ENCODE measurements around the gene UBAP1. TPM values are rescaled to one million over a fixed set of nuclear protein-coding genes. Genes with fewer than 3 reads are reported as not detected.
"Not testable (repeated sequence)": the region's sequence is repeated elsewhere in the genome, so short reads cannot be mapped to it uniquely, and the experiment has no call there.

Gene UBAP1
- polyA plus RNA-seq, 3 donors = 32.5 to 44.5 (median 39.2) TPM

- Mint-ChIP-seq H3K27me3 (ENCODE audit: low read depth in 3 of 3) (peaks cover 0 to 3% (median 2%) of the 10 kb centered on the region in 3 donors), H3K9me3 (peaks cover 0 to 7% (median 2%) of the 10 kb centered on the region in 7 donors), H3K4me1 (no peaks in the 10 kb centered on the region), H3K27ac (no peak overlapping the region), H3K36me3 (no peaks in the 10 kb centered on the region), H3K4me3 (no peak overlapping the region)
- 95% methylated on average over 16 of the region's 16 CpGs for WGBS (ENCODE audit: insufficient coverage)
- H4K20me1 ChIP-seq (ENCODE audit: insufficient read depth, low read length) = no peaks in the 10 kb centered on the region
- H3K9me3 ChIP-seq (replicated peaks in 1 of 2; ENCODE audit: control insufficient read depth in 1 of 2, insufficient read depth in 1 of 2, low read length in 2 of 2) = no peaks in the 10 kb centered on the region
- H3K79me2 ChIP-seq (ENCODE audit: insufficient read depth, low read length) = no peaks in the 10 kb centered on the region
- no peak overlapping the region for H3K4me2 ChIP-seq (replicated peaks; ENCODE audit: extremely low read depth, low read length, poor library complexity, severe bottlenecking)
- no peaks in the 10 kb centered on the region for H3K27me3 ChIP-seq (ENCODE audit: control insufficient read depth in 2 of 2, insufficient read depth in 2 of 2, low read length in 2 of 2)
- DNase-seq = no peak
- no peak overlapping the region for H3K9ac ChIP-seq (ENCODE audit: insufficient read depth, low read length, poor library complexity, severe bottlenecking)
- H3K27ac ChIP-seq (ENCODE audit: low read depth in 1 of 2, low read length in 2 of 2) = no peak overlapping the region
- H3K4me1 ChIP-seq (ENCODE audit: control insufficient read depth in 1 of 2, insufficient read depth in 2 of 2, low read length in 2 of 2) = no peaks in the 10 kb centered on the region
- H3K4me3 ChIP-seq (replicated peaks in 1 of 3; ENCODE audit: low read depth in 2 of 3, low read length in 3 of 3) = no peak overlapping the region
- TF ChIP-seq CTCF (IDR thresholded peaks at IDR 0.05) = no peak
- no peaks in the 10 kb centered on the region for H3K36me3 ChIP-seq (replicated peaks in 1 of 2; ENCODE audit: control insufficient read depth in 1 of 2, insufficient read depth in 2 of 2, low read length in 2 of 2)
- no peak overlapping the region for H2AFZ ChIP-seq (ENCODE audit: insufficient read depth, low read depth, low read length, poor library complexity, severe bottlenecking)
- intact Hi-C loops (cut with micrococcal nuclease) = no loop called here
Measured at GRCh38 chr9:34133436-34133949, 45.4 kb upstream of the UBAP1 start.

- no peak overlapping the region for H3K4me3 ChIP-seq (replicated peaks in 1 of 3; ENCODE audit: low read depth in 2 of 3, low read length in 3 of 3)
- 96% methylated on average over 28 of the region's 30 CpGs for WGBS (ENCODE audit: insufficient coverage)
- Mint-ChIP-seq H3K27me3 (ENCODE audit: low read depth in 3 of 3) (peaks cover 0 to 3% (median 2%) of the 10 kb centered on the region in 3 donors), H3K4me3 (no peak overlapping the region), H3K9me3 (peaks cover 0 to 7% (median 2%) of the 10 kb centered on the region in 7 donors), H3K27ac (no peak overlapping the region), H3K4me1 (peaks cover 2% of the 10 kb centered on the region), H3K36me3 (no peaks in the 10 kb centered on the region)
- no peaks in the 10 kb centered on the region for H3K27me3 ChIP-seq (ENCODE audit: control insufficient read depth in 2 of 2, insufficient read depth in 2 of 2, low read length in 2 of 2)
- H2AFZ ChIP-seq (ENCODE audit: insufficient read depth, low read depth, low read length, poor library complexity, severe bottlenecking) = no peak overlapping the region
- no peak overlapping the region for H3K4me2 ChIP-seq (replicated peaks; ENCODE audit: extremely low read depth, low read length, poor library complexity, severe bottlenecking)
- peaks cover 2 to 5% of the 10 kb centered on the region in 2 donors for H3K4me1 ChIP-seq (ENCODE audit: control insufficient read depth in 1 of 2, insufficient read depth in 2 of 2, low read length in 2 of 2)
- H3K27ac ChIP-seq (ENCODE audit: low read depth in 1 of 2, low read length in 2 of 2) = no peak overlapping the region
- H3K36me3 ChIP-seq (replicated peaks in 1 of 2; ENCODE audit: control insufficient read depth in 1 of 2, insufficient read depth in 2 of 2, low read length in 2 of 2) = no peaks in the 10 kb centered on the region
- H3K79me2 ChIP-seq (ENCODE audit: insufficient read depth, low read length) = no peaks in the 10 kb centered on the region
- no peak for TF ChIP-seq CTCF (IDR thresholded peaks at IDR 0.05)
- no peaks in the 10 kb centered on the region for H3K9me3 ChIP-seq (replicated peaks in 1 of 2; ENCODE audit: control insufficient read depth in 1 of 2, insufficient read depth in 1 of 2, low read length in 2 of 2)
- DNase-seq = no peak
- no peak overlapping the region for H3K9ac ChIP-seq (ENCODE audit: insufficient read depth, low read length, poor library complexity, severe bottlenecking)
- intact Hi-C loops (cut with micrococcal nuclease) = no loop called here
- H4K20me1 ChIP-seq (ENCODE audit: insufficient read depth, low read length) = no peaks in the 10 kb centered on the region
Measured at GRCh38 chr9:34134521-34134920, 44.3 kb upstream of the UBAP1 start.

- H3K4me3 Mint-ChIP-seq = not testable (repeated sequence)
Measured at GRCh38 chr9:34138644-34139043, 40.2 kb upstream of the UBAP1 start.

More at GRCh38 chr9:34138644-34139043, 40.2 kb upstream of the UBAP1 start:
- H3K27ac Mint-ChIP-seq; H4K20me1 ChIP-seq (ENCODE audit: insufficient read depth, low read length); H3K9ac ChIP-seq (ENCODE audit: insufficient read depth, low read length, poor library complexity, severe bottlenecking); H3K9me3 ChIP-seq (replicated peaks in 1 of 2; ENCODE audit: control insufficient read depth in 1 of 2, insufficient read depth in 1 of 2, low read length in 2 of 2); H3K4me2 ChIP-seq (replicated peaks; ENCODE audit: extremely low read depth, low read length, poor library complexity, severe bottlenecking); H2AFZ ChIP-seq (ENCODE audit: insufficient read depth, low read depth, low read length, poor library complexity, severe bottlenecking); H3K27me3 ChIP-seq (ENCODE audit: control insufficient read depth in 2 of 2, insufficient read depth in 2 of 2, low read length in 2 of 2); H3K9me3 Mint-ChIP-seq; H3K4me3 ChIP-seq (replicated peaks in 1 of 3; ENCODE audit: low read depth in 2 of 3, low read length in 3 of 3); intact Hi-C loops (cut with micrococcal nuclease); DNase-seq; H3K79me2 ChIP-seq (ENCODE audit: insufficient read depth, low read length); H3K27ac ChIP-seq (ENCODE audit: low read depth in 1 of 2, low read length in 2 of 2); H3K36me3 Mint-ChIP-seq; H3K27me3 Mint-ChIP-seq (ENCODE audit: low read depth in 3 of 3); H3K36me3 ChIP-seq (replicated peaks in 1 of 2; ENCODE audit: control insufficient read depth in 1 of 2, insufficient read depth in 2 of 2, low read length in 2 of 2): not testable (repeated sequence)
- WGBS (ENCODE audit: insufficient coverage) = no CpG with 5 or more reads among the region's 1 CpG
- peaks cover 35% of the 10 kb centered on the region for H3K4me1 Mint-ChIP-seq
- peaks cover 24 to 34% of the 10 kb centered on the region in 2 donors for H3K4me1 ChIP-seq (ENCODE audit: control insufficient read depth in 1 of 2, insufficient read depth in 2 of 2, low read length in 2 of 2)

Measured in CD14-positive monocyte (primary cell).